GM12878 (cell line): Measurements from ENCODE around the gene DCTPP1. TPM values are rescaled to one million over a fixed set of nuclear protein-coding genes. Genes with fewer than 3 reads are reported as not detected.

Experiments
- BHLHE40 ChIP-seq, 2 experiments: fragments of 450-650 bp in 1 of 2; IDR thresholded peaks; 2 replicates each; pipeline ENCODE4 v1.6.1; 2011 to 2017; ENCODE audit warnings: low read depth in 2 of 2, borderline replicate concordance in 1 of 2, improper control_type of control experiment in 1 of 2, low read length in 1 of 2, mild to moderate bottlenecking in 1 of 2
- ESRRA ChIP-seq: IDR thresholded peaks from 2 replicates; pipeline ENCODE4 v1.6.1; 2012; ENCODE audit warnings: mild to moderate bottlenecking, low read length, improper control_type of control experiment
- JUNB ChIP-seq: IDR thresholded peaks from 2 replicates; pipeline ENCODE4 v1.6.1; 2016; ENCODE audit warnings: antibody characterized with exemption, mild to moderate bottlenecking
- MEF2A ChIP-seq: IDR thresholded peaks from 2 replicates; pipeline ENCODE4 v1.6.1; 2011; ENCODE audit warnings: low read depth, mild to moderate bottlenecking, low read length, moderate library complexity; ENCODE audit not compliant: insufficient read depth
- NR2C1 ChIP-seq: fragments of 450-650 bp; IDR thresholded peaks from 2 replicates; pipeline ENCODE4 v1.6.1; 2017; ENCODE audit warnings: antibody characterized with exemption, mild to moderate bottlenecking, moderate library complexity
- POU2F2 ChIP-seq: IDR thresholded peaks from 3 replicates; pipeline ENCODE4 v1.6.1; 2011; ENCODE audit warnings: low read depth, mild to moderate bottlenecking, low read length, borderline replicate concordance
- RAD21 ChIP-seq: IDR thresholded peaks from 2 replicates; pipeline ENCODE4 v1.6.1; 2011; ENCODE audit warnings: mild to moderate bottlenecking, low read depth, low read length, moderate library complexity; ENCODE audit not compliant: insufficient read depth
- SMC3 ChIP-seq: IDR thresholded peaks from 2 replicates; pipeline ENCODE4 v1.6.1; 2011; ENCODE audit warnings: low read length, improper control_type of control experiment, borderline replicate concordance
- SREBF1 ChIP-seq: IDR thresholded peaks from 2 replicates; pipeline ENCODE4 v1.6.1; 2012; ENCODE audit warnings: mild to moderate bottlenecking, low read length
- YBX1 ChIP-seq: fragments of 450-650 bp; IDR thresholded peaks from 2 replicates; pipeline ENCODE4 v1.6.1; 2016; ENCODE audit warnings: antibody characterized with exemption
- ZNF384 ChIP-seq: IDR thresholded peaks from 2 replicates; pipeline ENCODE4 v1.6.1; 2012; ENCODE audit warnings: low read depth, mild to moderate bottlenecking, low read length, improper control_type of control experiment, borderline replicate concordance
- ZSCAN29 ChIP-seq: fragments of 450-650 bp; IDR thresholded peaks from 2 replicates; pipeline ENCODE4 v1.6.1; 2017; ENCODE audit warnings: mild to moderate bottlenecking, moderate library complexity
- polyA plus RNA-seq, 11 experiments: library from polyadenylated mRNA; depleted of rRNA in 4 of 11; unstranded in 6 of 11; stranded (reverse) in 5 of 11; fragments of >200 nt; fragmentation: Nextera tagmentation in 4 of 11; fragmentation: Illumina TruSeq in 1 of 11; extraction: Ambion mirVana in 4 of 11; extraction: Trizol in 1 of 11; gene quantifications; 1 replicate in 1 of 11; 2 replicates in 10 of 11; pipeline versions ENCODE4 v1.2.1 to v1.2.3, GENCODE V29; 2011 to 2016; ENCODE audit warnings: inconsistent platforms in 2 of 11, missing spikeins in 2 of 11, low read depth in 1 of 11
- total RNA-seq, 4 experiments: library from RNA; depleted of rRNA in 3 of 4; stranded (reverse); fragments of >200 nt in 3 of 4; fragmentation: Illumina TruSeq in 1 of 4; extraction: Trizol in 1 of 4; gene quantifications; 2 replicates each; pipeline versions ENCODE4 v1.2.1 to v1.2.3, GENCODE V29; 2013 to 2021
- TF ChIP-seq, protein P1 (sequence below): IDR thresholded peaks from 2 replicates; pipeline ENCODE4 v1.6.1; 2012; ENCODE audit warnings: low read depth, low read length, improper control_type of control experiment

DCTPP1 gene
- total and polyA plus RNA-seq, 10 of the 15 experiments (the other 5 are each of a cell fraction or from before 2014, with no cell fraction given) = 72.1 to 266 (median 157) TPM

DNA sequence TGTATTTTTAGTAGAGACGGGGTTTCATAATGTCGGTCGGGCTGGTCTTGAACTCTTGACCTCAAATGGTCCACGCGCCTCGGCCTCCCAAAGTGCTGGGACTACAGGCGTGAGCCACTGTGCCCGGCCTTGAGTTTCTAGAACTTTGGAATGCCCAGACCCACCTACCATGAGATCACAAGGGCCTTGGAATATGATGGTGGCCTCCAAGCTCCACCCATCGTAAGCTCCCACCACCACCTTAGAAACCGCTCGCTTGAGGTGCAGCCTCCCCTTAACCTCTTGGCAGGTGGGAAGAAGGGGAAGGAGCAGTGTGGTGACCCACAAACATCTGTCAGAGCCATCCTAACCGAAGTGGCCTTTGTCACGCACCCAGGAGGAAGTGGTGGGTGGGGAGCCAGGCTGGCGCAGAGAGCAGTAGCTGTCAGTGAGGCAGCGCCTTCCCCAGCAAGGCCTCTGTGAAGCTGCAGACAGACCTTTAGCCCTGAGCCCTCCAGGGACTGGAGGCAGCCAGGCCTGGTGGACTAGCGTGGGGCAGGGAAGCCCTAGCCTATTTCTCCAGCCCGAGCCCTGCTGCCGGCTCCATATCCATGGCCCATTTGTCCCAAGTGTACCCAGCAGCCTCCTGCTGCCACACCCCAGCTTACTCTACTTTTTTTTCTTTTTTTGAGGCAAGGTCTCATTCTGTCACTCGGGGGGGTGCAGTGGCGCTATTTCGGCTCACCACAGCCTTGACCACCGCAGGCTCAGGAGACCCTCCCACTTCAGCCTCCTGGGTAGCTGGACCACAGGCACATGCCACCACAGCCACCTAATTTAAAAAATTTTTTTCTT is 28.9 kb upstream of the DCTPP1 start (continued):
- TF ChIP-seq ZSCAN29 (no peak), ZNF384 (peak; percentile 70; the same call in 1 of the 2 replicates), RAD21 (0 out of 2 replicates have a peak, but pooled peaks have one; percentile 22), JUNB (peak; percentile 12; the same call in 1 of the 2 replicates), SREBF1 (no peak), ESRRA (no peak), NR2C1 (peak; percentile 61; the same call in 1 of the 2 replicates), BHLHE40 (IDR thresholded peaks at IDR 0.05; ENCODE audit: borderline replicate concordance in 1 of 2, low read depth in 2 of 2, low read length in 1 of 2) (peak; percentile 90 to 94), POU2F2 (peak; percentile 98), YBX1 (no peak), MEF2A (peak; percentile 87), SMC3 (no peak; the same call in 1 of the 2 replicates)
- TF ChIP-seq, protein P1, sequence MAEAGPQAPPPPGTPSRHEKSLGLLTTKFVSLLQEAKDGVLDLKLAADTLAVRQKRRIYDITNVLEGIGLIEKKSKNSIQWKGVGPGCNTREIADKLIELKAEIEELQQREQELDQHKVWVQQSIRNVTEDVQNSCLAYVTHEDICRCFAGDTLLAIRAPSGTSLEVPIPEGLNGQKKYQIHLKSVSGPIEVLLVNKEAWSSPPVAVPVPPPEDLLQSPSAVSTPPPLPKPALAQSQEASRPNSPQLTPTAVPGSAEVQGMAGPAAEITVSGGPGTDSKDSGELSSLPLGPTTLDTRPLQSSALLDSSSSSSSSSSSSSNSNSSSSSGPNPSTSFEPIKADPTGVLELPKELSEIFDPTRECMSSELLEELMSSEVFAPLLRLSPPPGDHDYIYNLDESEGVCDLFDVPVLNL = no peak
